SK-N-MC (cell line): ENCODE data around the gene DZANK1.
A peak's percentile ranks its signal among the peaks of the same experiment; 100 is the strongest.
"Not testable (repeated sequence)": the region's sequence is repeated elsewhere in the genome, so short reads cannot be mapped to it uniquely, and the experiment has no call there.

Source experiments
- DNase-seq: peaks from one replicate; pipeline ENCODE4 v3.0.0-alpha.2; 2011; ENCODE audit warnings: low read depth, low spot score
- H3K27ac ChIP-seq: fragments of 200-600 bp; sonication (generic); 2 replicates; pipeline ENCODE4 v1.5.1; 2016; ENCODE audit warnings: mixed run types
- H3K36me3 ChIP-seq: fragments of 200-600 bp; sonication (generic); 2 replicates; pipeline ENCODE4 v1.6.1; 2017; ENCODE audit warnings: antibody characterized with exemption, low read length, mixed read lengths; ENCODE audit not compliant: insufficient read depth
- H3K4me3 ChIP-seq: fragments of 200-600 bp; sonication (generic); 2 replicates; pipeline ENCODE4 v1.5.1; 2016
- H3K9ac ChIP-seq: fragments of 200-600 bp; sonication (generic); 2 replicates; pipeline ENCODE4 v1.8.0; 2017; ENCODE audit warnings: mixed run types, mixed read lengths; ENCODE audit not compliant: insufficient read length
- H3K9me3 ChIP-seq: fragments of 200-600 bp; sonication (generic); 2 replicates; pipeline ENCODE4 v1.6.1; 2017; ENCODE audit warnings: low read depth, mild to moderate bottlenecking, antibody characterized with exemption, low read length, moderate library complexity, mixed read lengths
- EZH2 ChIP-seq: fragments of 200-600 bp; sonication (generic); IDR thresholded peaks from one replicate; pipeline ENCODE4 v1.6.1; 2017; ENCODE audit warnings: antibody characterized with exemption
- FOXP2 ChIP-seq: optimal IDR thresholded peaks from 2 replicates; pipeline ENCODE3; 2011; ENCODE audit warnings: mild to moderate bottlenecking, moderate library complexity; ENCODE audit not compliant: insufficient read depth; ENCODE audit errors: extremely low read length, control extremely low read depth
- POLR2AphosphoS5 ChIP-seq: IDR thresholded peaks from 2 replicates; pipeline ENCODE4 v1.6.1; 2012; ENCODE audit warnings: mild to moderate bottlenecking, low read depth, low read length, borderline replicate concordance

Gene DZANK1

DNA sequence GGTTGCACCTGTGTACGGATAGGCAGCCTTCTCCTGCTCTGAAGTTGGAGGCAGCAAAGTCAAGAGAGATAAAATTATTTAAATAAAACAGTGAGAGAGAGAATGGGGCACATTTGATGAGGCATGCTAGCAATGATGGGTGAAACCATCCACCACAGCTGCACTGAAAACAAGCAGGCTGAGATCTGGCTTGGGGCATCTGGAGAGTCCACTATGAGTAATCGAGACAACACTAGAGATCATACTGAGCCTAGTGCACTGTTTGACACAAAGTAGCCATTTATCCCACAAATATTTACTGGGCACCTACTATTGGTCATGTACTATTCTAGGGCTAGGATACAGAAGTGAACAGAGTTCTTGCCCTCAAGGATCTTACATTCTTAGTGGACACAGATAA is 66.4 kb downstream of the DZANK1 start:
- no peaks in the 10 kb centered on the region for H3K9me3 ChIP-seq

DNA sequence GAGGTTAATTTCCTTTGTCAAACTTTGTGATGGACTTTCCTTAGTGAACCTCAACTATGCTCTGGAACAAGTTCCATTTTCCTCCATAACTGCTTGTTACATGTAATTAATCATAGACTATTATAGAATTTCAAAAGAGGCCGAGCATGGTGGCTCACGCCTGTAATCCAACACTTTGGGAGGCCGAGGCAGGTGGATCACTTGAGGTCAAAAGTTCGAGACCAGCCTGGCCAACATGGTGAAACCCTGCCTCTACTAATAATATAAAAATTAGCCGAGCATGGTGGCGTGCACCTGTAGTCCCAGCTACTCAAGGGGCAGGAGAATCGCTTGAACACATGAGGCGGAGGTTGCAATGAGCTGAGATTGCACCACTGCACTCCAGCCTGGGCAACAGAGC is 68.1 kb downstream of the DZANK1 start:
- not testable (repeated sequence) for H3K27ac ChIP-seq, H3K9ac ChIP-seq, H3K36me3 ChIP-seq, H3K9me3 ChIP-seq, H3K4me3 ChIP-seq, DNase-seq

More for the DNA sequence above, 66.4 kb downstream of the DZANK1 start:
- Histone ChIP-seq H3K36me3 (peaks cover 6% of the 10 kb centered on the region; the same call in 1 of the 2 replicates), H3K9ac (no peak overlapping the region), H3K4me3 (no peak overlapping the region), H3K27ac (no peak overlapping the region)
- TF ChIP-seq EZH2 (no peak), POLR2AphosphoS5 (no peak), FOXP2 (no peak)
- no peak for DNase-seq

DNA sequence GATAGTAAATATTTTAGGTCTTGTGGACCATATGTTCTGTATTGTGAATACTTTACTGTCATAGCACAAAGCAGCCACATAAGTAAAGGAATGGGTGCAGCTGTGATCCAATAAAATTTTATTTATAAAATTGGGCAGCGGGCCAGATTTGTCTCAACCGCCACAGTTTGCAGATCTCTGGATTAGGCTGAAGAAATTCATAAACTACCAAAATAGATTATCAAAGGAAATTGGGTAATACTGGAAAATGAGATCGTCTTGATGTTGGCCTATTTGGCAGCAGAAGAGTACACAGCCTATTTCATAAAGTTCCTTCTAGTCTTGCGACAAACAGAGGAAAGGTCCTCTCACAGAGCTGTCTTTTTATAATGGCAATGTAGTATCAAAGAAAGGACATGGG is 69.8 kb downstream of the DZANK1 start:
- DNase-seq = no peak
- H3K9ac ChIP-seq = no peak overlapping the region
- H3K9me3 ChIP-seq = no peaks in the 10 kb centered on the region
- no peak for TF ChIP-seq EZH2
- no peak for TF ChIP-seq FOXP2
- no peak for TF ChIP-seq POLR2AphosphoS5
- H3K36me3 ChIP-seq = peaks cover 3% of the 10 kb centered on the region; the same call in 1 of the 2 replicates
- peak overlapping the region; percentile 32; the same call in 1 of the 2 replicates for H3K27ac ChIP-seq
- no peak overlapping the region for H3K4me3 ChIP-seq

DNA sequence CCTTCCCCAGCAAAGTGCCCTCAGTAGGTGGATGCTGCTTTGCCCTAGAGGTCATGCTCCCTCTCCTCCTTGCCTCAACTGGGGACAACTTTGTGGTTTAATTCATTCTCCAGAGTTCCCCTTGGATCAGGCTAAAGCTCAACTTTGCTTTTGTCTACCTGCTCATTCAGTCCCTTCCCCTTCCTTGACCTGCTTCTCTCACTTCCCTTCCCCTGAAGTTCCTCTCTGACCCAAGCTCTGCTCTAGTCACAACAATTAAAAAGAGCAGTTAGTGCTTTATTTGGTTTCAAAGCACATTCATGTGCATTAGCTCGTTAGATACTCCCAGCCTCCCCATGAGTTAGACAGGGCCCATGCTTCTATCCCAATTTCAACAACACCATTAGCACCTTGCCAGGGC is 71.3 kb downstream of the DZANK1 start:
- DNase-seq = no peak
- TF ChIP-seq POLR2AphosphoS5 = no peak
- H3K27ac ChIP-seq = no peak overlapping the region

DNA sequence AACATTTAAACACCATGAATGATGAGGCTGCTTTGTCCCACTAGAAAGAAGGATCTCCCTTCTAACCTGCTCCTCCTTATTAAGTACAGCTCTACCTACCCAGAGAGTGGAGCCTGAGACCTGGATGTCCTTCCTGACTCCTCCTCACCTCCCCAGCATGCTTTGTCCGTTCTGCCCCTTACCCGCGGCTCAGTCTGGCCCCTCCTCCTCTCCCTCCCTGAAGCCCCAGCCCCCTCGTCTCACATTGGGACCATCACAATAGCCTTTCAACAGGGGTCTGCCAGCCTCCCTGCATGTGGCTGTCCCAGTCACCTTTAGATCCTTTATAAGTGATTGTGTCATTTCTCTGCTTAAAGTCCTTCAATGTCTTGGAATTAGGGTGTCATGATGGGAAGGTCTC is 72.5 kb downstream of the DZANK1 start:
- TF ChIP-seq EZH2 (no peak), POLR2AphosphoS5 (no peak), FOXP2 (no peak)
- no peak overlapping the region for H3K4me3 ChIP-seq
- no peak overlapping the region for H3K9ac ChIP-seq
- H3K9me3 ChIP-seq = no peaks in the 10 kb centered on the region
- no peak for DNase-seq
- no peak overlapping the region for H3K27ac ChIP-seq
- no peaks in the 10 kb centered on the region for H3K36me3 ChIP-seq

More for the DNA sequence above, 71.3 kb downstream of the DZANK1 start:
- Histone ChIP-seq H3K36me3 (no peaks in the 10 kb centered on the region), H3K9me3 (no peaks in the 10 kb centered on the region), H3K9ac (no peak overlapping the region), H3K4me3 (no peak overlapping the region)

DNA sequence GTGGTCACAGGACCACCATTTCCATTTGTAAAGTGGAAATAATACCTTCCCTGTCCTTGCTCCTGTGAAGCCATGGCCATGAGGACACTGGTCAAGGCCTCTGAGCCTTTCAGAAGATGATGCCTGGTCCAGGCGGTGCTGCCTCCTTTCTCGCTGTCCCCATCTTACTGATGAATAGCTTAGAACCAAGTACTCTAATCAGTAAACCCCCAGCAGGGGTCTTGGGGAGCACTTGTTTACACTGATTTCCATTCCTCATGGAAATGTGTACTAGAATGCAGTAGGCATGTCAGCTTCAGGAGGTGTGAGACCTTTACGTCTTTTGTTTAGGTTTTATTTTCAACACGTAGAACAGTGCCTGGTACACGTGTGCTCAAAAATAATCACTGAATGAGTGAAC is 75.1 kb downstream of the DZANK1 start:
- Histone ChIP-seq H3K9me3 (no peaks in the 10 kb centered on the region), H3K36me3 (no peaks in the 10 kb centered on the region), H3K27ac (no peak overlapping the region), H3K4me3 (no peak overlapping the region), H3K9ac (no peak overlapping the region)
- no peak for DNase-seq
- no peak for TF ChIP-seq FOXP2
- no peak for TF ChIP-seq EZH2
- no peak for TF ChIP-seq POLR2AphosphoS5

DNA sequence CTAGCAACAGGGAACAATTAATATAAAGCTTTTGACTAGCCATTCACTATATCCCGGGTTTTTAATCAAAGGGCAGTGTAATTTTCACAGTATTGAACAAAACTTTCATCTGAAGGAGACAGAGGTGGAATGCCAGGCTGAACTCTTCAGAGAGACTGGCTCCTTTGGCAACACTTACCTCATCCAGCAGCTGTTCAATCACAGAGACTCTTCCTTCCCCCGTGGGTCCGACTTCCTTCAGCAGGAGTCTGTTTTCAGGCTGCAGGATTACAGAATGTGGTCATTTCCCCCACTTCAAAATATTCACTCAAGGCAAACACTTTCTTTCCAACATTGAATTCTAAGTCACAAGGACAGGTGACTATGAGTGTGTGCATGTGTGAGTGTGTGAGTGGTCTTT is 76.6 kb downstream of the DZANK1 start:
- no peak for DNase-seq
- Histone ChIP-seq H3K36me3 (no peaks in the 10 kb centered on the region), H3K27ac (no peak overlapping the region), H3K9ac (no peak overlapping the region), H3K9me3 (no peaks in the 10 kb centered on the region), H3K4me3 (no peak overlapping the region)
- TF ChIP-seq POLR2AphosphoS5 = no peak

DNA sequence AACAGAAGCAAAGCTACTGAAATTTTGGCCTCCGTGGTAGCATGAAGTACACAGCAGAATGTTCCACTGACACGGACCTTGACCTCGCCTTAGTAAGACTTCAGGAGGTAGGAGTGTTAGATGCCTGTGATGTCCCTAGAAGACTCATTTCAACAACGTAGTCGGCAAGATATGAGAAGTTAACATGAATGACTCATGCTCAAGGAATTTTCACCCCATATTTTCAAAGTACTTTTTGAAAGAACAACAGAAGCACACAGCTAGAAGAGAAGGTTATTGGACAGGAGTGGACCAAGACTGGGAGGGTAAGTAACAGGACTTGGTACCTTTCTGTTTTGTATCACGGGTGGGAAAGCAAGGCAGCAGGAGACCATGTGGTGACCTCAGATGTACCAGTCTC is 78.0 kb downstream of the DZANK1 start:
- Histone ChIP-seq H3K4me3 (no peak overlapping the region), H3K9ac (no peak overlapping the region), H3K36me3 (no peaks in the 10 kb centered on the region), H3K9me3 (no peaks in the 10 kb centered on the region), H3K27ac (no peak overlapping the region)
- no peak for DNase-seq
- no peak for TF ChIP-seq FOXP2

DNA sequence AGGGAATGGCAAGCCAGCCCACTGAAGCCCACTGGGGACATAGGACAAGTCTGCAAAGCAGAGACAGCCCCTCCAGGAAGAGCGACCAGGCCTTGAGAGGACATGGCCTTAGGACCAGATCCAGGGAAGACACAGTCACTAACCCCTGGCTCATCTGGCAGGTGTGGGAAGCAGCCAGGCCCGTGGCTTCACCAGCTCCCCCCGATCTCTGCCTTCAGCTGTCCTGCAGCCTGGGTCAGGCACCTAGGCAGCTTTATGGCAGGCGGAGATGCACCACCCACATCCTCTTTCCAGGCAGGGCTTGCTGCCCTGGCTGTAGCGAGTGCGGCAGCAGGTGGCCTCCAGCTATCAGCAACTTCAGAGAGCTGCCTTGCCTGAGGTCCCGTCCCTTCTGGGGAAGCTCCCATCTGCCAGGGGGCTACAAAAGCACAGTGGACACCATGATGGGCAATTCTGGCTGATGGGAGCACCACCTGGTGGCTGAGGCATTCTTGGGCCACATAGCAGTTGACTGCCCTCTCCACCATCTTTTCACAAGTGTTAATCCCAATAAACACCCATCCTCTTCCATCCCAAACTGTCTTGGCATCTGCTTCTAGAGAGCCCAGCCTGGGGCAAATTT is 85.8 kb downstream of the DZANK1 start:
- H3K9me3 ChIP-seq = no peaks in the 10 kb centered on the region
- TF ChIP-seq FOXP2 (no peak), EZH2 (no peak)
- H3K9ac ChIP-seq = no peak overlapping the region
- no peak overlapping the region for H3K27ac ChIP-seq
- no peak overlapping the region for H3K4me3 ChIP-seq
- H3K36me3 ChIP-seq = no peaks in the 10 kb centered on the region
- no peak for DNase-seq

DNA sequence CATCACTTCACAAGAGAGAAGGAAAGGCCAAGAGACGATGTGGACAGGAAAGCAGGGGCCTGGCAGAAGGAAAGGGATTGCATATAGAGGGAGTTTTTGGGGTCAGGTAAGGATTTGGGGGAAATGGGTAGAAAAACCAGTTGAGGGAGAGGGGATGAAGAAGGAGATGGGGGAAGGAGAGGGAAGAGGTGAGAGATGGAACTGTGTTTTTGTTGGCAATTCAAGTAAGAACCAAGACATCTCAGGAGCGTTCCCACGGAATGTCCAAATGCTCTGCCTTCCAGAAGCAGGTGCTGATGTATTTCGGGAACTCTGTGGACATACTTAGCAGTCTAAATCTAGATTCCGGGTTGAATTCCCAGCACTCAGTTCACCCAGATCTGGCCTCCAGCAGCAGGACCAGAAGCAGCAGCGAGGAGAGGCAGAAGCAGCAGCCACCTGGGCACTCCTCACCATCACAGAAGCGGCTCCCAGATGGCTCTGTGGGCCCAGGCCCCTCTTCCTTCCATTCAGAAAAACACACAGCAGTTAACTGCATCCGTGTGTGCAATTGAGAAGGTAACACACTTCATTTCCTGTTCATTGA is 88.8 kb downstream of the DZANK1 start:
- H3K27ac ChIP-seq = no peak overlapping the region
- no peak for TF ChIP-seq EZH2
- no peak for TF ChIP-seq POLR2AphosphoS5
- TF ChIP-seq FOXP2 = no peak
- no peak overlapping the region for H3K9ac ChIP-seq
- no peak overlapping the region for H3K4me3 ChIP-seq
- H3K36me3 ChIP-seq = no peaks in the 10 kb centered on the region
- H3K9me3 ChIP-seq = no peaks in the 10 kb centered on the region
- no peak for DNase-seq

DNA sequence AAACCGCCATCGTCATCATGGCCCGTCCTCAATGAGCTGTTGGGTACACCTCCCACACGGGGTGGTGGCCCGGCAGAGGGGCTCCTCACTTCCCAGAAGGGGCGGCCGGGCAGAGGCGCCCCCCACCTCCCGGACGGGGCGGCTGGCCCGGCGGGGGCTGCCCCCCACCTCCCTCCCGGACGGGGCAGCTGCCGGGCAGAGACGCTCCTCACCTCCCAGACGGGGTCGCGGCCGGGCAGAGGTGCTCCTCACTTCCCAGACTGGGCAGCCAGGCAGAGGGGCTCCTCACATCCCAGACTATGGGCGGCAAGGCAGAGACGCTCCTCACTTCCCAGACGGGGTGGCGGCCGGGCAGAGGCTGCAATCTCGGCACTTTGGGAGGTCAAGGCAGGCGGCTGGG is 91.3 kb downstream of the DZANK1 start:
- not testable (repeated sequence) for H3K27ac ChIP-seq, DNase-seq, H3K9ac ChIP-seq, H3K4me3 ChIP-seq, H3K9me3 ChIP-seq, H3K36me3 ChIP-seq
